Peyer's patch (tissue), 4 donors: ENCODE results near the gene ENOPH1. TPM values are rescaled to one million over a fixed set of nuclear protein-coding genes. Genes with fewer than 3 reads are reported as not detected.
"Not testable (repeated sequence)": the region's sequence is repeated elsewhere in the genome, so short reads cannot be mapped to it uniquely, and the experiment has no call there.

Experiments
- DNase-seq, 3 donors: peaks; one replicate each; pipeline ENCODE4 v3.0.0-alpha.2; 2017 to 2019
- H3K27ac ChIP-seq, 4 donors: fragments of 200-600 bp; sonication (generic); one replicate each; pipeline ENCODE4 v1.5.1; 2016 to 2019
- H3K27me3 ChIP-seq, 2 donors: fragments of 200-600 bp; sonication (generic); one replicate each; pipeline ENCODE4 v1.5.1; 2019
- H3K36me3 ChIP-seq, 3 donors: fragments of 200-600 bp; sonication (generic); one replicate each; pipeline ENCODE4 v1.5.1; 2016 to 2019
- H3K4me1 ChIP-seq, 4 donors: fragments of 200-600 bp; sonication (generic); one replicate each; pipeline ENCODE4 v1.5.1; 2016 to 2019
- H3K4me3 ChIP-seq, 4 donors: fragments of 200-600 bp; sonication (generic); 1 replicate in 3 of 4; 2 replicates in 1 of 4; pipeline ENCODE4 v1.5.1; 2016 to 2019; ENCODE audit warnings: mild to moderate bottlenecking in 1 of 4
- H3K9me3 ChIP-seq, 4 donors: fragments of 200-600 bp; sonication (generic); one replicate each; pipeline ENCODE4 v1.5.1; 2016 to 2019; ENCODE audit warnings: mild to moderate bottlenecking in 1 of 4
- POLR2A ChIP-seq, 2 donors: fragments of 450-650 bp; IDR thresholded peaks; one replicate each; pipeline ENCODE4 v1.5.1; 2017; ENCODE audit warnings: antibody characterized with exemption in 2 of 2, mild to moderate bottlenecking in 2 of 2, moderate library complexity in 2 of 2
- total RNA-seq, 4 donors: library from RNA; depleted of rRNA; stranded (reverse); fragments of >200 nt; gene quantifications; one replicate each; pipeline ENCODE4 v1.1.0, GENCODE V29; 2016
- TF ChIP-seq, protein P1 (sequence below), 6 experiments: fragments of 450-650 bp in 4 of 6; fragments of 200-600 bp in 2 of 6; sonication (generic) in 1 of 6; IDR thresholded peaks; one replicate each; pipeline ENCODE4 v1.5.1; 2017 to 2019; ENCODE audit warnings: antibody characterized with exemption in 6 of 6, mild to moderate bottlenecking in 3 of 6, moderate library complexity in 1 of 6

ENOPH1 gene
- total RNA-seq, 4 donors from 2014 or later, result 8.2 to 18.6 (median 15.2) TPM

DNA sequence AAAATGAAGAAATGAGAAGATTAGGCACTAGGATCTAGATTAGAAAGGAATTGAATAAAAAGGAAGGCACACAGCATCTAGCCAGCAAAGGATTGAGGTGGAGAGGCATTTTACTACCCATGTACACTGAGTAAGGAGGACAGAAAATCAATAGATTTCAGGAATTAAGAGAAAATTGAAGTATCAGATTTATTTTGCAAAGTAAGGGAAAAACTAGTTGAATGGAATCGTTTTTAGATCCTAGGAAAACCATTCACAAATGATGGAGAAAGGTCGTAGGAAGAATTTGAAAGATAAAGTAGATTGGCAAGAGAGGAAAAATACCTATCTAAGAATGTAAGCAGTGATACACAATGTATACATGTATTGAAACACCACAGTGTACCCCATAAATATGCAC, 31.3 kb downstream of the ENOPH1 start:
- no peaks in the 10 kb centered on the region for H3K27me3 ChIP-seq
- no peaks in the 10 kb centered on the region for H3K9me3 ChIP-seq
- DNase-seq, result no peak
- H3K27ac ChIP-seq, result no peak overlapping the region
- peaks cover 0 to 31% (median 0%) of the 10 kb centered on the region in 3 donors for H3K36me3 ChIP-seq
- H3K4me1 ChIP-seq, result peaks cover 0 to 10% (median 0%) of the 10 kb centered on the region in 4 donors
- no peak overlapping the region for H3K4me3 ChIP-seq
- TF ChIP-seq POLR2A (IDR thresholded peaks at IDR 0.05), result no peak
- TF ChIP-seq, protein P1, sequence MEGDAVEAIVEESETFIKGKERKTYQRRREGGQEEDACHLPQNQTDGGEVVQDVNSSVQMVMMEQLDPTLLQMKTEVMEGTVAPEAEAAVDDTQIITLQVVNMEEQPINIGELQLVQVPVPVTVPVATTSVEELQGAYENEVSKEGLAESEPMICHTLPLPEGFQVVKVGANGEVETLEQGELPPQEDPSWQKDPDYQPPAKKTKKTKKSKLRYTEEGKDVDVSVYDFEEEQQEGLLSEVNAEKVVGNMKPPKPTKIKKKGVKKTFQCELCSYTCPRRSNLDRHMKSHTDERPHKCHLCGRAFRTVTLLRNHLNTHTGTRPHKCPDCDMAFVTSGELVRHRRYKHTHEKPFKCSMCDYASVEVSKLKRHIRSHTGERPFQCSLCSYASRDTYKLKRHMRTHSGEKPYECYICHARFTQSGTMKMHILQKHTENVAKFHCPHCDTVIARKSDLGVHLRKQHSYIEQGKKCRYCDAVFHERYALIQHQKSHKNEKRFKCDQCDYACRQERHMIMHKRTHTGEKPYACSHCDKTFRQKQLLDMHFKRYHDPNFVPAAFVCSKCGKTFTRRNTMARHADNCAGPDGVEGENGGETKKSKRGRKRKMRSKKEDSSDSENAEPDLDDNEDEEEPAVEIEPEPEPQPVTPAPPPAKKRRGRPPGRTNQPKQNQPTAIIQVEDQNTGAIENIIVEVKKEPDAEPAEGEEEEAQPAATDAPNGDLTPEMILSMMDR (IDR thresholded peaks at IDR 0.05), result no peak

GRCh38 chr4:82462415-82462831, 32.0 kb downstream of the ENOPH1 start:
- Histone ChIP-seq H3K4me1 (peaks cover 0 to 10% (median 0%) of the 10 kb centered on the region in 4 donors), H3K4me3 (no peak overlapping the region), H3K27me3 (no peaks in the 10 kb centered on the region), H3K9me3 (no peaks in the 10 kb centered on the region), H3K27ac (no peak overlapping the region), H3K36me3 (peaks cover 0 to 24% (median 0%) of the 10 kb centered on the region in 3 donors)
- peak; percentile 86 to 94 (median 87) for DNase-seq
- TF ChIP-seq, protein P1 (IDR thresholded peaks at IDR 0.05), result peak; percentile 60 to 88 (median 72)
- no peak for TF ChIP-seq POLR2A (IDR thresholded peaks at IDR 0.05)

GRCh38 chr4:82463221-82463620, 32.8 kb downstream of the ENOPH1 start:
- no peak for DNase-seq
- Histone ChIP-seq H3K27ac (no peak overlapping the region), H3K4me3 (no peak overlapping the region), H3K4me1 (peaks cover 0 to 10% (median 0%) of the 10 kb centered on the region in 4 donors), H3K36me3 (peaks cover 0 to 16% (median 0%) of the 10 kb centered on the region in 3 donors), H3K27me3 (no peaks in the 10 kb centered on the region), H3K9me3 (no peaks in the 10 kb centered on the region)
- TF ChIP-seq, protein P1 (IDR thresholded peaks at IDR 0.05), result no peak
- TF ChIP-seq POLR2A (IDR thresholded peaks at IDR 0.05), result no peak

- no peak overlapping the region for H3K27ac ChIP-seq
- H3K36me3 ChIP-seq, result no peaks in the 10 kb centered on the region
- no peak overlapping the region for H3K4me3 ChIP-seq
- DNase-seq, result no peak
- H3K9me3 ChIP-seq, result no peaks in the 10 kb centered on the region
- H3K27me3 ChIP-seq, result no peaks in the 10 kb centered on the region
- peaks cover 0 to 5% (median 0%) of the 10 kb centered on the region in 4 donors for H3K4me1 ChIP-seq
- TF ChIP-seq POLR2A (IDR thresholded peaks at IDR 0.05), result no peak
- TF ChIP-seq, protein P1 (IDR thresholded peaks at IDR 0.05), result no peak
Observed at GRCh38 chr4:82467471-82467870, 37.1 kb downstream of the ENOPH1 start.

DNA sequence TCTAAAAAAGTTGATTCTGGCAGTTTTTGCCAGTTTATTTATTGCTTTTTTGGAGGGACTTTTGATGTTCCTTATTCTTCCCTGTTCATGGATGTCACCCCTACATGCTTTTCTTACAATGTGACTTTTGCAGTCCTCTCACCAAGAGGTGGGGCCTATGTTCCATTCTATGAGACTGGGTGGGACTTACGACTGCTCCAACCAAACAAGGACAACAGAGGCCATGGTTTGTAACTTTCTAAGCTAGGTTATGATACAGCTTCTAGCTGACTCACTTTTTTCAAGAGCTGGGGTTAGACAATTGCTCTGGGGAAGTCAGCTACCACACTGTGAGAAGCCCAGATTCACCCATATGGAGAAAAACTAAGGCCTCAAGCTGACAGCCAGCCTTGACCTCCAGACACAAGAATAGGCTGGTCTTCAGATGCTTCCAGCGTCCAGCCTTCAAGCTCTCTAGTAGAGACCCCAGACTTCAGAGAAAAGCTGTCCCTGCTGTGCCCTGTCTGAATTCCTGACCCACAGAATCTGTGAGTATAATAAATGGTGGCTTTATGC, 39.5 kb downstream of the ENOPH1 start:
- H3K27me3 ChIP-seq, result no peaks in the 10 kb centered on the region
- TF ChIP-seq POLR2A (IDR thresholded peaks at IDR 0.05), result no peak
- TF ChIP-seq, protein P1 (IDR thresholded peaks at IDR 0.05), result no peak
- no peaks in the 10 kb centered on the region for H3K9me3 ChIP-seq
- H3K27ac ChIP-seq, result no peak overlapping the region
- DNase-seq, result no peak
- no peaks in the 10 kb centered on the region for H3K36me3 ChIP-seq
- no peak overlapping the region for H3K4me3 ChIP-seq
- H3K4me1 ChIP-seq, result no peaks in the 10 kb centered on the region

- H3K9me3 ChIP-seq, H3K27me3 ChIP-seq, H3K4me1 ChIP-seq, H3K36me3 ChIP-seq, DNase-seq, H3K4me3 ChIP-seq, H3K27ac ChIP-seq: not testable (repeated sequence)
Observed at GRCh38 chr4:82473080-82473479, 42.7 kb downstream of the ENOPH1 start.
